Nephron progenitor cell (in vitro differentiated cells): ENCODE measurements around the gene RPL34.

Experiments
- DNase-seq: peaks from one replicate; pipeline ENCODE4 v3.0.0; 2021
- H3K27ac Mint-ChIP-seq: 2 replicates; pipeline ENCODE4 v1.8.0; 2021; ENCODE audit warnings: mild to moderate bottlenecking, moderate library complexity, mixed read lengths
- H3K27me3 Mint-ChIP-seq: 2 replicates; pipeline ENCODE4 v1.8.0; 2021; ENCODE audit warnings: mild to moderate bottlenecking, low read depth, mixed read lengths; ENCODE audit not compliant: poor library complexity
- H3K36me3 Mint-ChIP-seq: 2 replicates; pipeline ENCODE4 v1.8.0; 2021; ENCODE audit warnings: low read depth, mixed read lengths
- H3K4me1 Mint-ChIP-seq: 2 replicates; pipeline ENCODE4 v1.8.0; 2021; ENCODE audit warnings: mixed read lengths
- H3K4me3 Mint-ChIP-seq: 2 replicates; pipeline ENCODE4 v1.8.0; 2021; ENCODE audit warnings: mild to moderate bottlenecking, moderate library complexity, mixed read lengths
- H3K9me3 Mint-ChIP-seq: 2 replicates; pipeline ENCODE4 v1.8.0; 2021; ENCODE audit warnings: mild to moderate bottlenecking, moderate library complexity, mixed read lengths
- TF ChIP-seq, protein P1 (sequence below): fragments of 200-600 bp; sonication (generic); IDR thresholded peaks from 2 replicates; pipeline ENCODE4 v1.5.0; 2021; ENCODE audit warnings: antibody characterized with exemption

RPL34 gene

GRCh38 chr4:108628411-108628810 is 8.0 kb downstream of the RPL34 start:
- TF ChIP-seq, protein P1, sequence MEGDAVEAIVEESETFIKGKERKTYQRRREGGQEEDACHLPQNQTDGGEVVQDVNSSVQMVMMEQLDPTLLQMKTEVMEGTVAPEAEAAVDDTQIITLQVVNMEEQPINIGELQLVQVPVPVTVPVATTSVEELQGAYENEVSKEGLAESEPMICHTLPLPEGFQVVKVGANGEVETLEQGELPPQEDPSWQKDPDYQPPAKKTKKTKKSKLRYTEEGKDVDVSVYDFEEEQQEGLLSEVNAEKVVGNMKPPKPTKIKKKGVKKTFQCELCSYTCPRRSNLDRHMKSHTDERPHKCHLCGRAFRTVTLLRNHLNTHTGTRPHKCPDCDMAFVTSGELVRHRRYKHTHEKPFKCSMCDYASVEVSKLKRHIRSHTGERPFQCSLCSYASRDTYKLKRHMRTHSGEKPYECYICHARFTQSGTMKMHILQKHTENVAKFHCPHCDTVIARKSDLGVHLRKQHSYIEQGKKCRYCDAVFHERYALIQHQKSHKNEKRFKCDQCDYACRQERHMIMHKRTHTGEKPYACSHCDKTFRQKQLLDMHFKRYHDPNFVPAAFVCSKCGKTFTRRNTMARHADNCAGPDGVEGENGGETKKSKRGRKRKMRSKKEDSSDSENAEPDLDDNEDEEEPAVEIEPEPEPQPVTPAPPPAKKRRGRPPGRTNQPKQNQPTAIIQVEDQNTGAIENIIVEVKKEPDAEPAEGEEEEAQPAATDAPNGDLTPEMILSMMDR: no peak
- H3K9me3 Mint-ChIP-seq: no peaks in the 10 kb centered on the region
- no peaks in the 10 kb centered on the region for H3K27me3 Mint-ChIP-seq
- H3K4me1 Mint-ChIP-seq: peaks cover 16% of the 10 kb centered on the region
- no peak for DNase-seq
- H3K27ac Mint-ChIP-seq: no peak overlapping the region
- peaks cover 85% of the 10 kb centered on the region for H3K36me3 Mint-ChIP-seq
- H3K4me3 Mint-ChIP-seq: no peak overlapping the region

DNA sequence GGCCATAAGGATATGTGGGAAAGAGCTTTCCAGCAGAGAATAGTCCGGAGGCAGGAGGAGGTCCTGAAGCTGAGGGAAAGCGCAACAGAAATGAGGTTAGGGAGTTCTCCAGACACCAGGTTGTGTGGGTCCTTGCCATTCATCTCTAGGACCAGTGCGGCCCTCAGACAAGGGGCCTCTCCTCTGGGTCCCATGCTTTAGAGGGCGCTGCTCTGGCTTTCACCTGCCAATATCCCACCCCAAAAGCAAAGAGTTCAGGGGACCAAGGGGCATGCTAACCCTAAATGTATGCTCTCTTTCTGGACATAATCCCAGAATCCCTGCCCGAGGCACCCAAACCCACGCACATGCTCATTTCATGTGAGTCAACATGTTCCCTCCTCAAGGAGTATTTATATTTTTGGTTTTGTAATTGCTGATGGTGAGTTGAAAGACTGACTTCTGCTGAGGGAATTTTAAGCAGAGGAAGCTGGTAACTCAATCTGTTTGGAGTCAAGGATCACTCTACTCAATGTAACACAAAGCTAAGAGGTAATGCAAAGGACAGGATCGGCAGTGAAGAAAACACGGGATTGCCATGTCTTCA is 14.8 kb downstream of the RPL34 start:
- peaks cover 18% of the 10 kb centered on the region for H3K4me1 Mint-ChIP-seq
- H3K36me3 Mint-ChIP-seq: peaks cover 56% of the 10 kb centered on the region
- DNase-seq: no peak
- H3K27me3 Mint-ChIP-seq: no peaks in the 10 kb centered on the region
- H3K9me3 Mint-ChIP-seq: no peaks in the 10 kb centered on the region
- TF ChIP-seq, protein P1: no peak
- peak overlapping the region; percentile 89 for H3K27ac Mint-ChIP-seq
- H3K4me3 Mint-ChIP-seq: no peak overlapping the region

GRCh38 chr4:108636246-108636645 is 15.9 kb downstream of the RPL34 start:
- H3K36me3 Mint-ChIP-seq: peaks cover 45% of the 10 kb centered on the region
- no peaks in the 10 kb centered on the region for H3K27me3 Mint-ChIP-seq
- TF ChIP-seq, protein P1: no peak
- peak overlapping the region; percentile 44 for H3K27ac Mint-ChIP-seq
- no peaks in the 10 kb centered on the region for H3K9me3 Mint-ChIP-seq
- DNase-seq: no peak
- H3K4me1 Mint-ChIP-seq: peaks cover 17% of the 10 kb centered on the region
- no peak overlapping the region for H3K4me3 Mint-ChIP-seq

DNA sequence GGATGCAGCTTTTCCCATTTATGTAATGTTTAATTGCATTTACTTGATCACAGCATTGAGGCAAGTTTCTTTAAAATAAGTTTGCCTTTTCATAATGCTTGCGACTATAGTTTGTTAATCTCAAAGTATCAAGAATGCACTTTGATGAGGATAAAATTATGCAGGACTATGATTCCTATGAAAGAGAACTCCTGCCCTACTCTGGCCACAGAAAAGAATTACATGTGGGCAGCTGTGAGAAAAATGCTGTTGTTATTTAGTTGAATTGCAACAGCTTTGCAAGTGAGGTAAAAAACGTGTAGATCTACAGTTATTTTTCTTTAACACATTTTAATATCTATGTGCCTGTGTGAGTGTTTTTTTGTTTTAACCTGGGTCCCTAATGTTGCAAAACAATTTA is 17.5 kb downstream of the RPL34 start:
- Mint-ChIP-seq H3K4me3 (no peak overlapping the region), H3K9me3 (no peaks in the 10 kb centered on the region), H3K27ac (no peak overlapping the region), H3K27me3 (no peaks in the 10 kb centered on the region), H3K4me1 (peaks cover 13% of the 10 kb centered on the region), H3K36me3 (peaks cover 32% of the 10 kb centered on the region)
- TF ChIP-seq, protein P1: peak; percentile 13
- DNase-seq: no peak

DNA sequence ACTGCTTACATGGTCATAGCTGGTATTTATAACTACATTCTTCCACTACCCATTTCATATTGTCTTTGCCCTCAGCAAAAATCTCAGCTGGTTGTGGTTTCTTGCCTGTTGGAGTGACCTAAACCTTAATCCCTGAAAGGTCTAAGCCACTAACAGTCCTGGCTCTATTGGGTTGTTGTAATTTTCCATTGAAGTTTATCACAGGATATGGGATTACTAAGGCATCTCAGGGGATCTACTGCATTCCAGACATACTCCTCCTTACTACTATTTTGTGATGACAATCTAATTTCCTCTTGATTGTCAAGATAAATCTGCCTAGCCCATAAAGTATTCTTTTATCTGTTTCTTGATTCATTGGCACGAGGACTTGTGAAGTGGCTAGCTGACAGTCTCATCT is 23.9 kb downstream of the RPL34 start:
- TF ChIP-seq, protein P1: no peak
- H3K27ac Mint-ChIP-seq: no peak overlapping the region
- H3K4me3 Mint-ChIP-seq: no peak overlapping the region
- H3K9me3 Mint-ChIP-seq: no peaks in the 10 kb centered on the region
- peaks cover 4% of the 10 kb centered on the region for H3K4me1 Mint-ChIP-seq
- no peaks in the 10 kb centered on the region for H3K36me3 Mint-ChIP-seq
- no peaks in the 10 kb centered on the region for H3K27me3 Mint-ChIP-seq
- DNase-seq: no peak

DNA sequence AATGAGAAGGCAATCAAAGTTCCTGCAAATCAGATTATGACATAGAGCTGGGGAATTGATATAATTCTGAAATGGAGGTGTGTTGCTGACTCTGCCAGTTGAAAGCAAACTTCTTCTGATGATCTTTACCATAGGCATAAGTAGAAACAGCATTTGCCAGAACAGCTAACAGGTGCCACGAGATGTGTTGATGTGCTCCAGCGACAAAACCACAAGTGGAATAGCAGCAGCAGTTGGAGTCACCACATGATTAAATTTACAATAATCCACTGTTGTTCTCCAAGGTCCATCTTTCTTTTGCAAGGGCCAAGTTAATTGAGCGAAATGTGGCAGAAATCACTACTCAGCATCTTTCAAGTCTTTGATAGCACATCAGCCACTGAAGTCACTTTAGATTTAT is 26.3 kb downstream of the RPL34 start:
- H3K27me3 Mint-ChIP-seq: peaks cover 4% of the 10 kb centered on the region
- no peak for DNase-seq
- no peak overlapping the region for H3K4me3 Mint-ChIP-seq
- no peaks in the 10 kb centered on the region for H3K36me3 Mint-ChIP-seq
- TF ChIP-seq, protein P1: no peak
- H3K4me1 Mint-ChIP-seq: peaks cover 15% of the 10 kb centered on the region
- H3K27ac Mint-ChIP-seq: no peak overlapping the region
- no peaks in the 10 kb centered on the region for H3K9me3 Mint-ChIP-seq
